GM18526 (cell line): Measurements from ENCODE around the gene XPO6.

ENCODE experiments used
- POLR2A ChIP-seq: IDR thresholded peaks from 3 replicates; pipeline ENCODE4 v1.6.1; 2011; ENCODE audit not compliant: insufficient read length; ENCODE audit errors: extremely low read depth

Gene XPO6

DNA sequence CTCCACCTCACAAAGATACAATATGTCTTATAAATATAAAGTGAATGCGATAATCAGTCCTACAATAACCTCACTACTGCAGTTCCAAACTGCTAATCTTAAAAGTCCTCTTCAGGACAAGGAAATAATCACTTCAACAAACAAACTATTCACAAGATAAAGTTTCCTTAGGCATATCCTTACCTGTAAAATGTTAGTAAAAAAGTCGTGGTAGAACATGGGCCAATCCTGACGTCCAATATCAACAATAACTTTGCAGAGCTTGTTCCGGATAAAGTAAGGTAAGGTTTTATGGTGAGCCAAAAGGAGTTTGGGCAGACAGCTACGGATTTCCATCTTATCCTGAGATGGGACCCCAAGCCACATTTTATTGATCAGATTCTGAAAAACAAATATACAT lies 36.0 kb downstream of the XPO6 start:
- no peak for TF ChIP-seq POLR2A

DNA sequence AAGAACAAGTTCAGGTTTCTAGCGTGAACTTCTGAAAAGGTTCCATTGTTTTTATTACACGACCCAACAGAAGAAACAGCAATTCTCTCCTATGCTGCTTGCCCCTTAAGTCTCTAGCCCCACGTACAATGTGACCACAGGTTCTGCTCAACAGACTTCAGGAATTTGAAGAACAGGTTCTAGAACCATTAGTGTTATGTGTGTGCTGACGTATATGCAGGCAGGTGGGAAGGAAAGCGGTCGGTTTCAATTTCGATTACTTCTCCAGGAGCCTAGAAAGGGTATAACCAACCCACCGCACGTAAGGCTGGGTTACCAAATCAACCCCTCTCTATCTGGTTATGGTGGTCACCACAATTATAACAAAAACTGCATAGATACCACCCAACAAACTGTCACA lies 39.4 kb downstream of the XPO6 start:
- no peak for TF ChIP-seq POLR2A

DNA sequence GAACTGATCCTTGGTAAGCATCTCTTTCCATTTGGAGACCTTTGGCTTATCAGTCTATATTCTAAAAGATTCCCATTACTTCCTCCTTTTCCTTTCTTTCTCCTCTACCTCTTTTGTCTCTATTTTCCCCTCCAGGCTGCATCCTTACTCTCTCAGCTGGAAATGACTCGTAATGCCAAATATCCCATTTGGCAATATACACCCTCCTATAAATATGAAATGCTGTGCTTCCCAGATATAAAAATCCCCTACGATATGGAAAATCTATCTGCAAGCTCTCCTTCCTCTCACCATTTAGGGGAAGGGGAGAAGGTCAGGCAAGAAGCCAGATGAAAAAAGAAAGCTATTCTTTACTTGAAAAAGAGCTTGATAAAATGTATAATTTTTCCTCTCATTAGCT lies 39.9 kb downstream of the XPO6 start:
- no peak for TF ChIP-seq POLR2A

DNA sequence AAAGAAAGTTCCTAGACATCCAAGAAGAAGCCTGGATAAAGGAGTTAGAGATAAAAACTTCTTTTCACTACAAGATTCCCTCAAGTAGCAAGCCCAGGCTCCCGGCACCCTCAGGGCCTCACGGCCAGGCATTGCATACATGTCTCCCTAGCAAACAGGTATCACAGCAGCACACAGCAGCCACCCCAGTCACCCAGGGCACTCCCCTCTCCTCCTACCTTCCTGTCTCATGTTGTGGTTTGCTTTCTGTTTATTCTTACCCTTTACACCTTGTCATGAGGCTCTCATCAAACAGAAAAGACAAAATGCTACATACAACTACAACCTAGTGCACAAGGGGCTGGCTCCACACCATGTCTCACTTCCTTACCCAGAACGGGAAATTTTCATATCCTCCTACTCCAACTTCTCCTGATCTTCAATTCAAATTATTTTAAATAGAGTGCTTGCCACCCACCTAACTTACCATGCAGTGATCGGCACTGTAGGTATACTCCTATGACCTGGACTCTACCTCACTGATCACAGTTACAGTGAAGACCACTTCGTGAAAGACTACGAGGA lies 42.7 kb downstream of the XPO6 start:
- TF ChIP-seq POLR2A: no peak

DNA sequence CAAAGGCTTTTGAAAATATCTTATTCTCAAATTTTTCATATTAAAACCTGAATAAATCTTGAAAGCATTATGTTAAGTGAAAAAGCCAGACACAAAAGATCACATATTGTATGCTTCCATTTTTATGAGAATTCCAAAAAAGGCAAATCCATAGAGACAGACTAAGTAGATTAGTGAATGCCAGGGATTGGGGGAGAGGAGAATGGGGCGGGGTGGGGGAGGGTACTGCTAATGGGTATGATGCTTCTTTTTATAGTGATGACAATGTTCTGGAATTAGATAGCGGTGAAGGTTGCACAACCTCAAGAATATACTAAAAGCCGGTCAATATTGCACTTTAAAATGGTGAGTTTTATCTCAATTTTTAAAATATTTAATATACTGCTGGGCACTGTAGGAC lies 44.0 kb downstream of the XPO6 start:
- TF ChIP-seq POLR2A: no peak

DNA sequence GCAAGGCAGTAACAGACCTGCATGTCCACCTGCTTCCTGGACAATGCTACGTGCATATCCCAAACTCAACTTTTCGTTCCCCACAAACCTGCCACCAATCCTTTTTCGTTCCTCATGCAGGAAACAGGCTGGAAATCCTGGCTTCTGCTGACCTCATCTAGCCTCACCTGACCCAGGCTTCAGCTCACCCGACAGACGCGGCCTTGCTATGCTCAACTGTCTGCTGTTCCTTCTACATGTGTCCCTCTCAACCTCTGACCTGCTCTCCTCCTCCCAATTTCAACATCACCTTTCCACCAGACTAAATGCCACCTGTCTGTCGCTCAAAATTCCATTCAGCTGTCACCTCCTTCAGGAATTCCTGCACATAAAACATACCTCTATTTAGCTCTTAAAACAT lies 44.5 kb downstream of the XPO6 start:
- TF ChIP-seq POLR2A: no peak

DNA sequence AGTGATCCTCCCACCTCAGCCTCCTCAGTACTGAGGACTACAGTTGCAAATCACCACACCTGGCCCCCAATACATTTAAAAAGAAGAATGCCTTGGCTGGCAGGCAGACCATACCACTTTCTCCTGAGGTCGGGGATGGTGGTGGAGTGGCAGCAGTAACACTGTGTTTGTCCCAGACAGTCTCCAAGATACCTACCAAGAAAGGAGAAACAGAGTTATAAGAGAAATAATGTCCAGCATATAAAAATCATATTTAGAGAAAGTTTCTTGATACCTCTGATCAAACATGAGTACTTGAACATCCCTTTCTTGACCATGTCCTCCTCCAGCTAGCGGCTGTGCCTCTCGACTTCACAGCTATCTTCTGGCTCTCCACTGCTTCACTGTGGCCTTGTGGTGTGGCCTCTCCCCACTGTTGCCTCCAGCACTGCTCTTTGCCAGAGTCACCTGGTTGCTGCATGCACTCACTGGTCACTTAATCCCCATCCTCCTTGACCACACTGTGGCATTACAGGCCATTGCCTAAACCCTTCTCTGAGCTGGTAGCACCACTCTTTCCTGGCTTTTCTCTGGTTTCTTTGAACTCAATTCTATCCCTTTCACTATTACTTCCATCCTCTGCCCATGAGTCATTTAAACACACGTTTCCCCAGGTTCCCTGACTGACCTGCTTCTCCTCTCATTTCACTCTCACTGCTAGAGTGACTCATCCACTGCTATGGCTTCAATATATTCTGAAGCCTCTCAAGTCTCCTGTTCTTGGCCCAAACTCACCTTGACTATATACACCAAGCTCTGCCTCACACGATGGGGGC lies 45.2 kb downstream of the XPO6 start:
- TF ChIP-seq POLR2A: no peak

DNA sequence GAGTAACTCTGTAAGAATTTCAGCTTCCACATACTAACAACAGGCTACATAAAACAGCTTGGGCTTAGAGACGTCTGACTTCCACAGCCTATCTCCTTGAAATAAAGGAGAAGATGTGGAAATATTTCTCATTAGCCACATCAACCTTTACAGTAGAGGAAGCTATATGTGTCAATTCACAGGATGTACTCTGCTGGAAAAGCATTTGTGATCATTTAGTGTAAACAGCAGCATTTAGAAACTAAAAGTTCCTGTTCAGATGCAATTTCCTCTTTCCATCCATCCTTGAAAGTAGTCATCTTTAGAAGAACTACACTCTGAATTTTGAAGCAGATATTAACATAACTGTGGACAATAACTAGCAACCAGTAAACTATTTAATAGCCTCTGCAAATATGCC lies 46.2 kb downstream of the XPO6 start:
- no peak for TF ChIP-seq POLR2A

DNA sequence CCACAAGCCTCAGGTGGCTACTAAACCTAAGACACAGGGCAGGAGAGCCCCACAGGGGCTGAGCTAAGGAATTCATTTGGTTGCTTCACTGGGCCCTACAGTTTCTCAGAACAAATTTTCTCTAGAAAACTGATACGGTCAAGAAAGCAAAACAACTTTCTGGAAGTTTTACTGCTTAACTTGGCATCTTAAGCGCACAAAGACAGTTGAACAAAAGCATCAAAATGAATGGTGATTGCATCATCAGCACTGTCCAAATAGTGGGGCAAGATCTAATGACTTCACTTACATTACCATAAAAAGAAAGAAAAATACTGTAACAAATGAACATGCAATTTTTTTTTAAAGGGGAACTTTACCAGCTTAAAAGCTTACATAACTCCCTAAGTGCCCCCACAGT lies 47.6 kb downstream of the XPO6 start:
- no peak for TF ChIP-seq POLR2A

DNA sequence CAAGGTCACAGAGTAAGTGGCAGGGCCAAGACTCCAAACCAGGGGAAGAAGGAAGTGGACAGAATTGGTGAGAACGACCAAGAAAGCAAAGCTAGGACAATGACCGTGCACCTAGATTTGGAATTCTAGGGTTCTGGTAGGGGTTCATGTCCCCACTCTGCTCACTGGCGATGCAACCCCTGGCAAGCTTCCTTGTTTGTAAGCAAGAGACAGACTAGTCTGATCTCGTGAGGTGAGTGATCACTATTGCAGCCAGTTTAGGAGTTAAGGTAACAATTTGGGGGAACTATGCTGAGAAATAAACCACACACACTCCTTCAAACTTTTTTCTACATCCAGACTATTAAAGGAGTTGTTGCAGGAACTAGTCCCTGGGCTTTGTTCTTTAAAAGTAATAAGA lies 48.1 kb downstream of the XPO6 start:
- TF ChIP-seq POLR2A: no peak

DNA sequence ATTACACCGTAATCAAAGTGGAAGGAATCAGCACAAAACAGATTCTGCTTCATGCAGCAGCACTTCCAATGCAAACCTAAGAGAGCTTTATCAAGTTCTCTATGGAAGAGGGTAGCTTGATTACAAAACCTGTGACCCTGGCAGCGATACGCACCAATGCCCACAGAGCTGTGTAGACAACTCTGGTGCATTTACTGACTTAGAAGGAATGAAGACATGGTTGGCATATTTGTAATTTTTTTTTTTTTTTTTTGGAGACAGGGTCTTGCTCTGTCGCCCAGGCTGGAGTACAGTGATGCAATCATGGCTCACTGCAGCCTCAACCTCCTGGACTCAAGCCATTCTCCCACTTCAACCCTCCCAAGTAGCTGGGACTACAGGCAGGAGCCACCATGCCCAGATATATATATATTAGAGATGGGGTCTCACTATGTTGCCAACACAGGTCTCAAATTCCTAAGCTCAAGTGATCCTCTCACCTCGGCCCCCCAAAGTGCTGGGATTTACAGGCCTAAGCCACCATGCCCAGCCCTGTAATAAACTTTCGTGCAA lies 49.4 kb downstream of the XPO6 start:
- TF ChIP-seq POLR2A: no peak

DNA sequence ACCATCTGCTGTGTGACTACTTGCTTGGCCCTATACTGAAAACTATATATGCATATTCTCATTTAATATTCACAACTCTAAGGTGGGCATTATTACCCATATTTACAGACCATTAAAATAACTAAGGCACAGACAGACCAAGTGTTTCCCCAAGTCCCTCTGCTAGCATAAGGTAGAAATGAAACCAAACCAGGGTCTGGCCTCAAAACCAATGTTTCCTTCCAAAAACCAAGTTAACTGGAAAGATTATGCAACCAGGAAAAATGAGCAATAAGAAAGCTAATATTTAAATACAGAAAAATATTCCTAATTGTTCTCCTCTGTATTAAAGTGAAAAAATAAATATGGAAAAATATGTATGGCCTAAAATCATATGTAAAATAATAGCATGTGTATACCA lies 50.1 kb downstream of the XPO6 start:
- TF ChIP-seq POLR2A: no peak

DNA sequence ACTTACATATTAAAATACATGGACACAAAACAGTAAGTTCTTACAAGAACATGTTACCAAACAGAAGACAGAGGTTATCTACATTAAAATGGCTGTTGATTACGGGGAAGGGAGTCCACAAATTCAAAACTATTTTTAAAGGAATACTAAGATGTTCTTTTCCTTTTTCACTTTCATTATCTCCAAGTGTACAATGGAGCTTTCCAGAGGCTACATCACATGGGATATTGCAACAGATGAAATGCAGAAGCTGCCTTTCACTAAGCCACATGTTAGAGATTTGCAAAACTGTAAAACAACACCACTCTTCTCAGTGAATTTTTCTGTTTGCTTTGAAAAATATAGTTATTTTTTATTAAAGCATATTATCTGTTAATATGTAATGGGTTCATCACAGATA lies 53.6 kb downstream of the XPO6 start:
- no peak for TF ChIP-seq POLR2A

DNA sequence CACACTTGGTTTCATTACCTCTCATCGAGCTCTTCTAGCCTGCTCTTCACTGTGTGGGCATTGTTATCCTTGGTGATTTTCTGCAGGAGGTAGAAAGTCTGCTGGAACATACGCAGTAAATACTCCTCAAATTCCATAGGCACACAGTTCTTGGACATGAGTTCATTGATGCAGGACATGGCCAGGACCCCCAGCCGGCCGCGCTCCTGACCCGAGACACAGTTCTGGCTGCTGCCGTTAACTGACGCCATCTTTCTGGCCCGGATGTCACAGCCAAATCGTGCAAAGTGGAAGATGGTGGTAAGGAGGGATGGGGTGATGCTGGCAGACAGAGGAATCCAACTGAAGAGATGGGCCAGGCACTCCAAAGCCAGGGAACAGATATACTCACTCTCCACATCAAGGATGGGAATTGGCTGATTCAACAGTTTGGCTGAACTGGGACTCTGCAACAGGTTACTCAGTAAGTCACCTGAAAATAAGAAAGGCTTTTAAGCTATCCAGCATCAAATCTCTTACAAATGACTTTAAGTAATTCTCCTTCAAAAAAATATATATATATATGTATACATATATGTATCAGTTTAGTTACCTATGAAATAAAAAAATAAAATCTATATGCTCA lies 55.6 kb downstream of the XPO6 start:
- TF ChIP-seq POLR2A: no peak

DNA sequence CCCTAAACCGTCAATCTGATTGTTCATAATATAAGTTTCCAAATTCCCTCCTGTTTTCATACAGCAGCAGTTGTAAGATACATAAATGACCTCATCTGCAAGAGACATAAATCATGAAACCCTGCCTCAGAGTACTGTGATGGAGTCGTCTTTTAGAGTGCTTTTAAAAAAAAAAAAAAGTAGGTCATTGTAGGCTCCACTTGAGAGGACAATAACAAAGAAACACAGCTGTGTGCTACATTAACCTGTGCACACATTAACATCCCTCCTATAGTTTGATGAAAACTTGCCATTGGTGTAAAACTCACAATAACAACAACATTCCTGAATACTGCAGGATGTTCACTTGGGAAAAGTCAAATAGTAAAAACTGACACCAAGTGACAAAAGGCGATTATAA lies 56.5 kb downstream of the XPO6 start:
- no peak for TF ChIP-seq POLR2A

DNA sequence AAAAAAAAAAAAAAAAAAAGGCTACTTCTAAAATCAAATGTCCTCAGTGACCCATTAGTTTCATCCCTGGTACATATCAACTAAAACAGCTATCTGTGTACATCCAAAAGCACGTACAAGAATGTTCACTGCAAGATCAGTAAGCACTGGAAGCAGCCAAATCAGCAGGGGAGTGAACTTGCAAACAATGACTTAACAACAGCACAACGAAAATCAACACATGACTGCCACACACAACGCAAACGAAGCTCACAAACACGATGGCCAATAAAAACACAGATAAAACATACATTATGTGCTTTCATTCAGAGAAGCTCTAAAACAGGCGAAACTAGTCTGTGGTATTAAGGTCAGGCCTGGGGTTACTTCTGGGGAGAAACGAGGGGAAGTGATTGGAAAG lies 60.6 kb downstream of the XPO6 start:
- no peak for TF ChIP-seq POLR2A
